Lower lobe of right lung (tissue), 2 donors: Measurements from ENCODE around the gene ZMPSTE24. TPM values are rescaled to one million over a fixed set of nuclear protein-coding genes. Genes with fewer than 3 reads are reported as not detected.

Source experiments
- ATAC-seq, 2 donors: fragments of 200-7000 bp; cut with Tn5 transposase; one replicate each; pipeline ENCODE4 v1.9.1; 2020 to 2022; ENCODE audit warnings: mild to moderate bottlenecking in 2 of 2, moderate library complexity in 2 of 2
- DNase-seq: peaks from one replicate; pipeline ENCODE4 v3.0.0-alpha.2; 2020
- H3K27ac ChIP-seq: fragments of 200-600 bp; one replicate; pipeline ENCODE4 v1.8.0; 2022
- H3K27me3 ChIP-seq: fragments of 200-600 bp; one replicate; pipeline ENCODE4 v1.8.0; 2022; ENCODE audit warnings: low read depth
- H3K36me3 ChIP-seq: fragments of 200-600 bp; one replicate; pipeline ENCODE4 v1.8.0; 2022; ENCODE audit warnings: mild to moderate bottlenecking
- H3K4me1 ChIP-seq: fragments of 200-600 bp; one replicate; pipeline ENCODE4 v1.8.0; 2022
- H3K4me3 ChIP-seq: fragments of 200-600 bp; one replicate; pipeline ENCODE4 v1.8.0; 2022; ENCODE audit warnings: mild to moderate bottlenecking
- H3K9me3 ChIP-seq: fragments of 200-600 bp; one replicate; pipeline ENCODE4 v1.8.0; 2022
- CTCF ChIP-seq: fragments of 200-600 bp; IDR thresholded peaks from one replicate; pipeline ENCODE4 v1.8.0; 2022; ENCODE audit warnings: antibody characterized with exemption, mild to moderate bottlenecking
- intact Hi-C: fragments of 100-400 bp; cut with DNase I; formaldehyde crosslinking; loops from one replicate; pipeline ENCODE4 v1.11.0; 2022
- total RNA-seq: library from RNA; stranded (reverse); fragmentation: NEBNext Ultra II Directional; extraction: Animal tissue kit (Norgen Biotek cat#: 25700); gene quantifications from one replicate; pipeline ENCODE4 v1.2.1, GENCODE V29; 2021
- donor health status: DM: no; HTN: yes; CAD: no; lungs with severe emphysema.

ZMPSTE24 gene
- total RNA-seq, 1 donor from 2014 or later = 42.5 TPM

- no peaks in the 10 kb centered on the region for H3K9me3 ChIP-seq
- TF ChIP-seq CTCF = no peak
- ATAC-seq = no peak
These were observed 45.2 kb downstream of the ZMPSTE24 start for GRCh38 chr1:40303051-40303771.

GRCh38 chr1:40303790-40304189, 45.8 kb downstream of the ZMPSTE24 start:
- Histone ChIP-seq H3K4me3 (no peak overlapping the region), H3K9me3 (no peaks in the 10 kb centered on the region), H3K27ac (no peak overlapping the region), H3K4me1 (no peaks in the 10 kb centered on the region), H3K27me3 (no peaks in the 10 kb centered on the region), H3K36me3 (no peaks in the 10 kb centered on the region)
- intact Hi-C loops = no loop called here
- no peak for TF ChIP-seq CTCF
- ATAC-seq = no peak
- DNase-seq = no peak

More at GRCh38 chr1:40303051-40303771, 45.2 kb downstream of the ZMPSTE24 start:
- DNase-seq = no peak
- Histone ChIP-seq H3K27me3 (no peaks in the 10 kb centered on the region), H3K4me1 (no peaks in the 10 kb centered on the region), H3K36me3 (no peaks in the 10 kb centered on the region), H3K4me3 (no peak overlapping the region), H3K27ac (no peak overlapping the region)
- intact Hi-C loops = no loop called here

GRCh38 chr1:40305451-40305850, 47.4 kb downstream of the ZMPSTE24 start:
- no peaks in the 10 kb centered on the region for H3K36me3 ChIP-seq
- no peak for TF ChIP-seq CTCF
- H3K27ac ChIP-seq = no peak overlapping the region
- no peaks in the 10 kb centered on the region for H3K9me3 ChIP-seq
- intact Hi-C loops = no loop called here
- H3K4me3 ChIP-seq = no peak overlapping the region
- DNase-seq (no peak), ATAC-seq (peak in 1 of 2 donors; percentile 33)
- no peaks in the 10 kb centered on the region for H3K4me1 ChIP-seq
- H3K27me3 ChIP-seq = no peaks in the 10 kb centered on the region

GRCh38 chr1:40305871-40306270, 47.8 kb downstream of the ZMPSTE24 start:
- no peak for ATAC-seq

GRCh38 chr1:40306296-40306695, 48.3 kb downstream of the ZMPSTE24 start:
- Histone ChIP-seq H3K36me3 (no peaks in the 10 kb centered on the region), H3K27ac (no peak overlapping the region), H3K27me3 (no peaks in the 10 kb centered on the region), H3K4me1 (no peaks in the 10 kb centered on the region), H3K4me3 (no peak overlapping the region), H3K9me3 (no peaks in the 10 kb centered on the region)
- intact Hi-C loops = no loop called here
- ATAC-seq (no peak), DNase-seq (no peak)
- no peak for TF ChIP-seq CTCF

More at GRCh38 chr1:40305871-40306270, 47.8 kb downstream of the ZMPSTE24 start:
- Histone ChIP-seq H3K36me3 (no peaks in the 10 kb centered on the region), H3K4me1 (no peaks in the 10 kb centered on the region), H3K27ac (no peak overlapping the region), H3K9me3 (no peaks in the 10 kb centered on the region), H3K27me3 (no peaks in the 10 kb centered on the region), H3K4me3 (no peak overlapping the region)
- TF ChIP-seq CTCF = no peak
- no peak for DNase-seq
- intact Hi-C loops = no loop called here
